ENCODE measurements around the gene UACA. TPM values are rescaled to one million over a fixed set of nuclear protein-coding genes. Genes with fewer than 3 reads are reported as not detected.

UACA gene
- total RNA-seq, 6 experiments from 2014 or later: 119 to 309 (median 142) TPM

DNA sequence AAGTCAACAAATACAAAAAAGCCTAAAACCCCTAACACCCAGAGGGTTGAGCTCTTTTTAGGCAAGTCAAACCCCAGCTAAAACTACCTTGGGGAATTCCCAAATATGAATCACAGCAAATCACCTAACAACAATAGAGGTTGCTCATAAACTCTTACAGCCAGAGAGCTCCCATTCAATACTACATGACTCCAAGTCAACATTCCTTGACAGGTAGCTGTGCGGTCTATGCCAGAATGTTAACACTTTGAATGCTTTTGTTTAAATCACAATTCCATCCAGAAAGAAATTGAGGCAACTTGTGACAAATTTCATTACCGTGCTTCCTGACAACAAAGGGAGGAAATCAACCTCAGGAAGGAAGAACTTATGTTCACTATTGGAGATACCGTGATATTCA lies 7.5 kb upstream of the UACA start:
- no peak overlapping the region for H3K4me3 Mint-ChIP-seq
- no peaks in the 10 kb centered on the region for H3K9me3 Mint-ChIP-seq
- no peaks in the 10 kb centered on the region for H3K27me3 Mint-ChIP-seq (ENCODE audit: insufficient read depth)
- H3K27ac Mint-ChIP-seq: no peak overlapping the region; the same call in 1 of the 2 replicates
- peaks cover 11% of the 10 kb centered on the region for H3K36me3 Mint-ChIP-seq (ENCODE audit: low read depth)
- no peak for DNase-seq
- TF ChIP-seq, protein P1, sequence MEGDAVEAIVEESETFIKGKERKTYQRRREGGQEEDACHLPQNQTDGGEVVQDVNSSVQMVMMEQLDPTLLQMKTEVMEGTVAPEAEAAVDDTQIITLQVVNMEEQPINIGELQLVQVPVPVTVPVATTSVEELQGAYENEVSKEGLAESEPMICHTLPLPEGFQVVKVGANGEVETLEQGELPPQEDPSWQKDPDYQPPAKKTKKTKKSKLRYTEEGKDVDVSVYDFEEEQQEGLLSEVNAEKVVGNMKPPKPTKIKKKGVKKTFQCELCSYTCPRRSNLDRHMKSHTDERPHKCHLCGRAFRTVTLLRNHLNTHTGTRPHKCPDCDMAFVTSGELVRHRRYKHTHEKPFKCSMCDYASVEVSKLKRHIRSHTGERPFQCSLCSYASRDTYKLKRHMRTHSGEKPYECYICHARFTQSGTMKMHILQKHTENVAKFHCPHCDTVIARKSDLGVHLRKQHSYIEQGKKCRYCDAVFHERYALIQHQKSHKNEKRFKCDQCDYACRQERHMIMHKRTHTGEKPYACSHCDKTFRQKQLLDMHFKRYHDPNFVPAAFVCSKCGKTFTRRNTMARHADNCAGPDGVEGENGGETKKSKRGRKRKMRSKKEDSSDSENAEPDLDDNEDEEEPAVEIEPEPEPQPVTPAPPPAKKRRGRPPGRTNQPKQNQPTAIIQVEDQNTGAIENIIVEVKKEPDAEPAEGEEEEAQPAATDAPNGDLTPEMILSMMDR (IDR thresholded peaks at IDR 0.05): no peak
- H3K4me1 Mint-ChIP-seq (ENCODE audit: low read depth): peaks cover 75% of the 10 kb centered on the region

DNA sequence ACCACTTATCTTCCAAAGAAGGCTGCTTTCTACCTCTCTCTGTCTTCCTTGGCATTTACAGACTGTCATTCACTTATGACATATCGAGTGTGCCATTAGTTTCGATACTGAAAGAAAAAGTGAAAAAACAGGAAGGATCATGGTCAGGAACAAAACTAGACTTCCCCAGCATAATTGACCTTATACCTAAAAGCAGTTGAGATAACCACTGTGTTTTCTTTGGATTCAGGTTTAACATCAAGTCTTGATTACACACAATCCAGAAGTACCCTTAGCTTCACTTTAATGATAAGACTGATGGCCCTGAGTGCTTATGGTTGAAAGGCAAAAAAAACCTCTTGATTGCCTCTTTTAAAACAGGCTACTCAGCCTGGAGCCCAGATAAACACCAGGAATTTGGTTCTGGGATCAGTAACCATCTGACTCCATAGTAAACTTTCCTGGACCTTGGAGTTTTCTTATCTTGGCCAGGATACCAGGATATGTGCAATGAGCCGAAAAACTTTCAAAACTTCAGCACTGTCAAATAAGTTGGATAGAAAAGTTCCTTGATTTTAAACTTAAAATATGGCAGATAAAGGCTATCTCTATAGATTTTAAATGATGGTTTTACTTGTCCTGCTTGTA lies 5.0 kb upstream of the UACA start:
- DNase-seq: no peak
- no peak overlapping the region for H3K27ac Mint-ChIP-seq
- H3K36me3 Mint-ChIP-seq (ENCODE audit: low read depth): peaks cover 11% of the 10 kb centered on the region
- H3K9me3 Mint-ChIP-seq: no peaks in the 10 kb centered on the region
- TF ChIP-seq, protein P1 (IDR thresholded peaks at IDR 0.05): no peak
- no peak overlapping the region for H3K4me3 Mint-ChIP-seq
- H3K27me3 Mint-ChIP-seq (ENCODE audit: insufficient read depth): no peaks in the 10 kb centered on the region
- peaks cover 79% of the 10 kb centered on the region for H3K4me1 Mint-ChIP-seq (ENCODE audit: low read depth)

DNA sequence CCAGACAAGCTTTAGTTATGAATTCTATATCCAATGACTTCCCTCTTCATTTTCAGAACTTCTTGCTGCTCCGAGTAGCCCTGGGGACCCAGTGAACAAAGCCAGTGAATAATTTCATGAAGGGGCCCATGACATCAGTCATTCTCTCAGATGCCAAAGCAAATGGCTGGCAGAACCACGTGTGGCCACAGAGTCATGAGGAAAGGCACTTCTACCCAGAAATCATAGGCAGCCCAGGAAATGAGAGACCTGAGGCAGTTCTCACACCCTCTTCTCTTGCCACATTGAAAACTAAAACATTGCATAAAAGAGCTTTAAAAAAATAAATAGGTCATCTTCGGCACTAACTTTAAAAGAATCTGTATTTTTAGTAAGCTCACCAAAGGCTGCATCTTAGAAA lies 4.3 kb upstream of the UACA start:
- no peak for DNase-seq
- H3K27ac Mint-ChIP-seq: peak overlapping the region; percentile 23; the same call in 1 of the 2 replicates

DNA sequence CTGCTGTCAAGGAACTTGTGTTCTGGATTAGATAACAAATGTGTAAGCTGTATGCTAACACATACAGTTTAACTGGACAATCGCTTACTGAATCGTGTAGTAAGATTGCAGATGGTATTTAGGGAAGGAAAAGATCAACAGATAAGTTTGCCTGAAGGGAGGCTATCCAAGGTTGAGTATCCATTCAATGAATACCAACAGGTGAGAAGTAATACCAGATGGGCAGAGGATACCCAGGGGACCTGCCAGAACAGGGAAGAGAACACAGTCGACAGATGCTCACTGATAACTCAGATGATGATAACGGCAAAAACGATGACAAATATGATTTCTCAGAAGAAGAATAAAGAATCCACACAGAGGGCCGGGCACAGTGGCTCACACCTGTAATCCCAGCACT lies 3.2 kb upstream of the UACA start:
- H3K4me1 Mint-ChIP-seq (ENCODE audit: low read depth): peaks cover 61% of the 10 kb centered on the region

More for the DNA sequence above, 4.3 kb upstream of the UACA start:
- peaks cover 72% of the 10 kb centered on the region for H3K4me1 Mint-ChIP-seq (ENCODE audit: low read depth)
- TF ChIP-seq, protein P1 (IDR thresholded peaks at IDR 0.05): no peak
- peaks cover 11% of the 10 kb centered on the region for H3K36me3 Mint-ChIP-seq (ENCODE audit: low read depth)
- no peaks in the 10 kb centered on the region for H3K27me3 Mint-ChIP-seq (ENCODE audit: insufficient read depth)
- no peaks in the 10 kb centered on the region for H3K9me3 Mint-ChIP-seq
- H3K4me3 Mint-ChIP-seq: no peak overlapping the region

DNA sequence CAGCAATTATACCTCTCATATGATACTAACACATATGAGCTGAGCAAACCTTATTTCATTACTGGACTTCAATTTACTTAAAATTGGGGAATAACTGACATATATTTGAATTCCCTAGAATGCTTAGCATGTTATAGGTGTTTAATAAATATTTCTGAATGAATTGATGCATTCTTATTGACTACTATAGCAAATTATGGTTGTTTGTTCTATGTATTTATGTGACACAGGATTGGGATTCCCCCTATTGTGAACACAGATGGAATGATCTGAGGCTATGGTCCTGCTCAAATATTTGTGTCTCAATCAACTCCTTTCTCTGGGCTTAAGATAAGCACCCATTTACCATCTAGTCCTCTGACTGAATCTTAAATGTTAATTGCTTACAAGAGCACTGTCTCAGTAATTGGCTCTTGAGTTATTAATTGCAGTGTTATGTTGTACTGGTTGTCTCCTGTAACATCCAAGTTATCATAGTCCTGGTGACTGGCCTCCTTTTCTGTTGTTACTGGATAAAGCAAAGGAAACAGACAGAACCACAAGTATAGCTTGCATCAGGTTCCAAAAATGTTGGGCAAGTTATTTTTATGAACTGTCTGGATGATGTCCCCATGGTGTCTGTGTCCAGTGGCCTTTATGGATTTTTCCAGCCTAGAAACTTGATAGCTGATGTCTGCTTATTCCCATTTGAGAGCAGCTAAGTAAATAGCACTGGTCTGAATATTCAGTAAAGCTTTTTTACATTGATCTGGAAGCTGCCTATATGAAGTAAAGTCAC lies 2.3 kb upstream of the UACA start:
- H3K27me3 Mint-ChIP-seq (ENCODE audit: insufficient read depth): no peaks in the 10 kb centered on the region; the same call in 1 of the 2 replicates
- DNase-seq: peak; percentile 87
- H3K9me3 Mint-ChIP-seq: no peaks in the 10 kb centered on the region
- H3K27ac Mint-ChIP-seq: peak overlapping the region; percentile 48
- TF ChIP-seq, protein P1 (IDR thresholded peaks at IDR 0.05): no peak
- H3K4me1 Mint-ChIP-seq (ENCODE audit: low read depth): peaks cover 59% of the 10 kb centered on the region
- H3K4me3 Mint-ChIP-seq: peak overlapping the region; percentile 30
- peaks cover 17% of the 10 kb centered on the region for H3K36me3 Mint-ChIP-seq (ENCODE audit: low read depth)

More for the DNA sequence above, 3.2 kb upstream of the UACA start:
- no peaks in the 10 kb centered on the region for H3K9me3 Mint-ChIP-seq
- no peak overlapping the region for H3K27ac Mint-ChIP-seq
- TF ChIP-seq, protein P1 (IDR thresholded peaks at IDR 0.05): no peak
- no peak overlapping the region for H3K4me3 Mint-ChIP-seq
- no peaks in the 10 kb centered on the region; the same call in 1 of the 2 replicates for H3K27me3 Mint-ChIP-seq (ENCODE audit: insufficient read depth)
- DNase-seq: no peak
- H3K36me3 Mint-ChIP-seq (ENCODE audit: low read depth): peaks cover 14% of the 10 kb centered on the region
